Measurements from ENCODE around the gene LAMC2.
A peak's percentile ranks its signal among the peaks of the same experiment; 100 is the strongest.
"Not testable (repeated sequence)": the region's sequence is repeated elsewhere in the genome, so short reads cannot be mapped to it uniquely, and the experiment has no call there.

The LAMC2 gene

DNA sequence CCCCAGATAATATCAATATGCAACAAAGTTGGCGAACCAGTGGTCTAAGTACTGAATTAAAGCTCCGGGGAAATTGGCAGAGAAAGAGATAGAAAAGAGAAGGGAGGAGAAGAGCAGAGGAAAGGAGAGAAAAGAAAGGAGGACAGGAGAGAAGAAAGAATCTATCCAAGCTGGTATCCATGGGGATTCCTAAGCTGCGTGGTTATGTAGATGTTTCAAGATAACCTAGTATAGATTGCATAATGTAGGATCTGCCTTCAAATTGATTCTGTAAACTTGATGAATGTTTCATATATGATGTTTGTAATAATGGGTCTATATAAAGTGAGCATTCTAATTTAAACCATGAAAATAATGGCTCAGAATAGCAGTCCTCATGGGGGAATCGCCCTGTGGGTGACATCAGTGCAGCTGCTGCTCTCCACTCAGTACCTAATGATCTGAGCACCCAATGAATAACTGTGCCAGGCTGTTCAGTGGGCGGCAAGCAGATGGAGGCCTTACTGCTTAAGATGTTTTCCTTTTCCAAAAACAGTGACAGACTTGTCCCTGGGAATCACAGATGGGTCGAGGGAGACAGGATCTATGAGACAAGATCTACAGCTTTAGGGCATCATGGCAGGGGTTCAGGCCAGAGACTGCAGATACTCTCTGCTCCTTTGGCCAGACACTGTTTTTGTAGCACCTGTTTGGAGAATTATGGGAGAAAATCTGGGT is 78.0 kb downstream of the LAMC2 start:
- no peak for DNase-seq (ENCODE audit: low read depth)

DNA sequence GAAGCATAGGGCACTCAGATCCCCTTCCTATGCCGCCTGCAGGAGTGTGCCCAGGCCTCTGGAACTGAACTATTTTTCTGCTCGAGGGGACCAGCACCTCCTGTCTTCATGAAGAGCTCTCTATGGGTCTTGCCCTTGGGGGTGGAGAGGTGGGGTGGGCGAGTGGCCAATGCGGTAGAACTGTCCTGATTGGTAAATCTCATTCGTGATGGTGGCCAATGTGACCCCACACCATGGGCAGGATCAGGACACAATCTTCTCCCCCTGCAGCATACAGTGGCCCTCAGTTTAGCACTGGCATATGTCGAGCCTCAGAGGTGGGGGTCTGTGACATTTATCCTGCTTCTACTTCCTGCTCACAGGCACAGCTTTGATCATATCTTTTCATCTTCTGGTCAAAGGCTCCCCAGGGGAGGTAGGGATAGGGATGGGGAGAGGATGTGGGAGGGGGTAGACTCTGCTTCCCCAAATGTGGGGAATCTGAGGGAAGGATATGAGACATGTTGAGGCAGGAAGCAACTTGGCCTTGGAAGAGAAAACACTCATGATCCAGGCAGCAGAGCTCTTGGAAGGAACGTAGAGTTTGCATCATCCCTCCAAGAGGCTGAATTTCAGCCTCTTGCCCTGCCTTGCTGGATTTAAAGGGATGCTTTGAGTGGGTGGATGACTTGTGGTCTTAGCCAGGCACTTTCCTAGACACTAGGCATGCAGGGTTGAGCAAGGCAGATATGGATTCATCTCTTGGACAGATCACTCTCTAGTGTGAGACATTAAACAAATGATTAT is 81.8 kb downstream of the LAMC2 start:
- no peak for DNase-seq (ENCODE audit: low read depth)

DNA sequence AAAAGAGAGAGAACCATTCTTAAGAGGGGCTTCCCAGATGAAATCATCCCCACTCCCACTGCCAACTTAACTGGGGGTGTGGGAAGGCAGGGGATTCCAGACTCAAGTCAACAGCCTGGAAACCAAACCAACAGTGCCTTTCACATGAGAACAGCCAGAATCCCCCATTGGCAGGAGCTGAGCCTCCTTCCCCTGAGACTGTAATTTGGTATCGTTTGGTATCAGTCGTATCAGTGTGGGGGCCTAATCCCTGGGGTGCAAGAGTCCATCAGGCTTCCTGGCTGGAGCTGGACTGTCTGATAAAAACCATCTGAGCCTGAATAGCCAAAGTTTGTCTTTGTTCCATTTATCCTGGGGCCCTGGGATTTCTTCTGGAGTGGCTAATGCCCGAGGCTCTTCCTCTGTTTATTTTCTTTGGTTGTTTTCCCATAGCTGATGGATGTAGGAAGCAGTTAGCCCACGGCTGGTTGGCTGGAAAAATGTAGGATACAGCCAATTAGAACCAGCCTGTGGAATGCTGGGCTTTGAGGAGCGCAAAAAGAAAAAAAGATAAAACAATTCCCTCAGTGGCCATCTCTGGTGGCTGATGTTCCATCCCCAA is 84.6 kb downstream of the LAMC2 start:
- DNase-seq (ENCODE audit: low read depth) = no peak

DNA sequence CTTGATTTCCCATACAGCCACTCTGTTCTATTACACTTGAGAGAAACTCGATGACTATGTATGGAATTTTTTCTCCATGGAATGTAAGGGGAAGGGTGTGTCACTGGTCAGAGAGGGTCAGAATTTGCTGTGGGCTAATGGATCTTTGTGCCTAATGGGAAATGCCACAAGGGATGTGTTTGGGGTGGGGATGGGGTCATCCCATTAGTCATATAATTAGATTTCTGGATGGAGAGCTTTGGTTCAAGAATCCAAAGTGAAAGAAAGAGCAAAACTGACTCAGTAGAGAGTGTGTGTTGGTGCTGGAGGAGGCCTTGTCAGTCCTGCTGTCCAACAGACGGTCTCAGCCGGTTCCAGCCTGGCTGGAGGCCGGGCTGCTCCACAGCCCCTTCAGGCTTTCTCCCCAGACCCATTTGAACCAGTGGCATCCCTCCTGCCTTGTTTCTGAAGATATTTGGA is 86.4 kb downstream of the LAMC2 start:
- no peak for DNase-seq (ENCODE audit: low read depth)

DNA sequence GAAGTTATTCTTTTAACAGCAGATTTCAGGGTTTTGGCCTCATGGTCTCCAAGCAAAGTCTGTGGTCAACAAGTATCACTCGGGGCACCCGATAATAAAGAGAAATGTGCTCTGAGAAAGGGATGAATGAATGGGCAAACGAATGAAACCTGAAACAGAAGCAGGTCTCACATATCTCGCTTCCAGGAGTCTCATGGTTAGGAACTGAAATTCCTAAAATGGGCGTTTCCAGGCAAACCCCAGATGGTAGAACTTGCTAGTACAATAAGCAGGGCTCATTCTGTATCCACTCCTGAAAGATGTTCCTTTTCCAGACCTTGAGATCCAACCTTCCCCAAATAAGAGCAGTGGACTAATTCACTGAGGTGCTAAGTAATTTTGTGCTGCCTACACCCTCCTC is 87.2 kb downstream of the LAMC2 start:
- DNase-seq (ENCODE audit: low read depth) = no peak

DNA sequence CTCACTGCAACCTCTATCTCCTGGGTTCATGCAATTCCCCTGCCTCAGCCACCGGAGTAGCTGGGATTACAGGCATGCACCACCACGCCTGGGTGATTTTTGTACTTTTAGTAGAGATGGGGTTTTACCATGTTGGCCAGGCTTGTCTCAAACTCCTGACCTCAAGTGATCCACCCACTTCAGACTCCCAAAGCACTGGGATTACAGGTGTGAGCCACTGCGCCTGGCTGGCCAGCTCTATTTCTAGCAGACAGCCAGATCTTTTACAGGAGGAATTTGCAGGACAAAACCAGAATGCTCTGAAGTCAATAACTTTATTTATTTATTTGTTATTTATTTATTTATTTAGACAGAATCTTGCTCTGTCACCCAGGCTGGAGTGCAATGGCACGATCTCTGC is 87.9 kb downstream of the LAMC2 start:
- not testable (repeated sequence) for DNase-seq (ENCODE audit: low read depth)

DNA sequence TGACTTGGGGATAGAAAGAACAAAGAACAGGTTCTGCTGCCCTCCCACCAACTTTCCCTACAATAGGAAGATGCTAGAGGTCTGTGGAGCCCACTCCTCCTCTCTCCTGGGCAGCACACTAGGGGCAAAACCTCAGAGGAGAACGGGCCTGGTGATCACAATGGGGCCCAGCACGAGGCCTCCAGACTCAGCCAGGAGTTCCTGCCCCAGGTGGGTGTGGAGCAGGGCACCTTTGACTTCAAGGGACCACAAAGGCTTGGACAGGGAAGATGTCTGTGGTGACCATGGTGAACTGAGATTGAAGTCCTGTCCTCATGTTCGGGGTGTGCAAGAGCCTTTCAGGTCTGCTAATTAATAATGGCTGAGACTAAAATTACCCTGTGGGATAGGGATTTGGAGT is 88.8 kb downstream of the LAMC2 start:
- DNase-seq (ENCODE audit: low read depth) = no peak

DNA sequence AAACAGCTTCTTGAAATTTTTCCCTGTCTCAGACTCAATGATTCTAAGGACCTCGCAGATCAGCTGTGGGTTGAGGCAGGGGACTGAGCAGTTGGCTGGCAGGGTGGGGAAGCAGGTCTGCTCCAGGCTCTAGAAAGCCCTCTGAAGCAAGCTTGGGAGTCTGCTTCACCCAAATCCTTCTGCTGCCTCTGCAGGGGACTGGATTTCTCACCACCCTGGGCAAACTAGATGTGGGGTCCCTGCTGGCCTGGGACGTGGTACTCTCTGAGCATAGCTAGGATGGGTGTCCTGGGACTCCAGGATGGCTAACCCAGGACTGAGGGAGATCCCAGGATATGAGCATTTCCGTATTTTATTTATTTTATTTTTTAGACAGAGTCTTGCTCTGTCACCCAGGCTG is 89.3 kb downstream of the LAMC2 start:
- DNase-seq (ENCODE audit: low read depth) = no peak

DNA sequence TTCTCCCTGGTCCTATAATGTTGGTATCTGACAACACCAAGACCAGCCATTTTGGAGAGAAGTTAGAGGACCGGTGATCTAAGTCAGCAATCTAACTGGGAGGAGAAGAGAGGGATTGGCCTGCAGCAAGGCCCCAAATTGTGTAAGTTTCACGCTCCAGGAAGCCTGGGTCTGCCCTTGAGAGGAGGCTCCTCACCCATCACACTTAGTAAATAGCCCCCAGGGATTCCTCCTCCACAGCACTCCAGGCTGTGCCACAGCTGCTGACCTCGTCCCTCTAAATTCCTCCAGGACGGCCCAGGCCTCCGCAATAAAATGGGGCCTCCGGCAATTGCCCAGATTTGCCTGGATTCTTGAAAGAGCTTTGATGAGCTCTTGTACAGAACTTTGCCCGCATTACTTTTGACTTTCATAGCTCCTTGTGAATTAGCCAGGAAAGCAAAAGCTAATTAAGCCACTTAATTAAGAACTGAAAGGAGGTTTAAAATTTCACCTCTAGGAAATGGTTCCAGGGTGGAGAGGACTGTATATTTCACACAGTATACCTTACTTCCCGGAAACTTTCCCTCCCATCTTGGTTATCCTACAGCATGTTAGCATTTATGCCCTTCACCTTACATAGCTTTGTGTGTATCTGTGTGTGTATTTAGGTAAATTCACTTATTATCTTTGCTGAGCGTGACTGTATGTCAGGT is 90.5 kb downstream of the LAMC2 start:
- no peak for DNase-seq (ENCODE audit: low read depth)

DNA sequence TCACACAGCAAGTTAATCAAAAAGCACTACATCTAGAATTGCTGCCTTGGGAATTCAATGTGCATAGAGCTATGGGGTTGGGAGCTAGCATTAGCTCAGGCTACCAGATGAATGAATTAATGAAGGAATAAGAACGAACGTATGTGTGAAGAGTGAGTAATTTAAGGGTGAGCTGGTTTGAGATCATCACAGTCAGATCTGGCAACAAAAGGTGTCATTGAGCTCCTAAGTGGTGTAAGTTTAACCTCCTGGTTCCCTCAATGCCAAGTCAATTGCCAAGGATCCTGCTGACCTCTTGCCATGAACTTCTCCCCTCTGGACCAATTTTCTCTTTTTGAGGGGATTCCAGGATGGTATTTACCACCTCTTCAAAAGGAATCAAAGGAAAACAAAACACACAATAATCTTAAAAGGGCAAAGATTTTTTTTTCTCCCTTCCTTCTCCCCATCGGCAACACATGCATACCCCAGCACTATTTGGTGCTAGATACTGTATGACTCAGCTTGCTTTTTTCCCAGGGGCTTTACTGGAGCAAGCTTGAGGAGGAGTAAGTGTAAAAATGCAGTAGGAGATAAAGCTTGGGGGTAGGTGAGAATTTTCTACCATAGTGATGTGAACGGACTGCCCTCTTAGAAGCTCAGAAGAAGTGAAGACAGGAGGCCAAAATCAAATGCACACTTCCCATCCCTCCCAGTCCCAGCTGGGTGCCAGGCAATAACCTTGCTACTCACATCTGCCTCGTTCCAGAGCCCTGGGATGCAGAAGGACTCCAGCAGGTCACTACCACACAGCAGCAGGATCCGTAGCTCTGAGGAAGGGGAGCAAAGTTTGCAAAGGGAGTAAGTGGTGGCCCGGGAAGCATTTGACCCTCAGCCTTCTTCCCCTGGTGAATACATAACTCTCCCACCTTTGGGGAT is 92.0 kb downstream of the LAMC2 start:
- DNase-seq (ENCODE audit: low read depth) = no peak

DNA sequence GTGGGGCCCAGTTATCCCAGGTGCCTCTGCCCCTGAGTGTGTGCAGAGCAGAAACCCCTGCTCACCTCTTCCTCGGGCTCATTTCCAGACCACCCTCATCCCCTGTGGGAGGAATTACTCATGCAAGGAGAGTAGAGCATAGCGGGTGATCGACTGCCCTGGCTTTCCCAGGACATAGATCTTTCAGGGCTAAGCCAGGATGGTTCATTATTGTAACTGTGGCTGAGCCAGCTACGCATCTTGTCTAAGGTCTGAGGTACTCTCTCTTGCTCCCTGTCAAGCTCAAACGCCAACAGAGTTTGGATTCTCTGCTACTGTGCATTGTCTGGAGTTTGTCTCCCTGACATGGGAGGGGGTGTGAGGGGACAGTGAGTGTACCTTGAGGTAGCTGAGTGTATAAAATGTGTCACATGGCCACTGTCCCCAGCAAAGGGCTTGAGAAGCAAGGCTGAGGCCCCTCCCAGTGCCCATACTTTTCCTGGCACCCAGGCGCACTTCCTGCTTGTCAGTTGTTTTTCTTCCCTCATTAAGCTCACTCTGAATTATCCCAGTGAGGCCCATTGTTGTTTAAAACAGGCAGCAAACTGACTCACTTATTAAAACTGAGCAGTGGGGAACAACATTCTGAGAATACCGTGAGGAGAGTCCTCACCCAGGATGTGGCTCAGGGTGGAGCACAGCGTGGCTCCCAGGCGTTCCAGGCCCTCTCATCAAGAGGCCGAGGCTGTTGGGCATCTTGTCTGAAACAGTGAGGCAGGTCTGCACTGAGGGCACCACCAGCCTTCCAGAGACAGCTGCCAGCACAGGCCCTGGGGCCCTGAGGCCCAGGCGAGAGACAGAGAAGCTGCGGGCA is 92.9 kb downstream of the LAMC2 start:
- DNase-seq (ENCODE audit: low read depth) = no peak

DNA sequence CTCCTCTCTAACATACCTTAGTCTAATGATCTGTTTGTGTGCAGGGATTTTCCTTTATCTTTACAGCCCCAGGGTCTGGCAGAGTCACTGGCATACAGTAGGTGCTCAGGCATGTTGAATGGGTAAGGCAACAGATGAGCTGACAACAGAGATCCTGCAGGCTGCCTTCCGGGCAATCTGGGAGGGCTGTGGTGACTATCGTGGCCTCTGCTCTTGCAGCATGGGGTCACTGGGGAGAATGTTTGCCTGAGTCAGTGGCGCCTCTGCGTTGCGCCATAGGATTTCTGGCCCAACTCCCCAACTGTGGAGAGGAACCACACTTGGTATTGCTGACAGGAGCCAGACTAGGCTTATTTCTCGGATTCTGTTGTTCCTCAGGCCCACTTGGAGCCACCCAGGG is 93.8 kb downstream of the LAMC2 start:
- DNase-seq (ENCODE audit: low read depth) = no peak

DNA sequence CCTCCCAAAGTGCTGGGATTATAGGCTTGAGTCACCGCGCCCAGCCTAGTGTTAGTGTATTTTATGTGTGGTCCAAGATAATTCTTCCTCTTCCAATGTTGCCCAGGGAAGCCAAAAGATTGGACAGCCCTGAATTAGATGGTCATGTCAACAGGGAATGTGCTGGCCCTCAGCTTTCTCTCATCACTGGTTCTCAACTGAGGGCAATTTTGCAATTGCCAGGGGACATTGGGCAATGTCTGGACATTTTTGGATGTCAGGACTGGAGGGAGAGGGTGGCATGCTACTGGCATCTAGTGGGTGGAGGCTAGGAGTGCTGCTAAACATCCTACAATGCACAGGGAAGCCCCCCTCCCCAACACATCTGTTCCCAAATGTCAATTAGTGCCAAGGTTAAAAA is 95.0 kb downstream of the LAMC2 start:
- no peak for DNase-seq (ENCODE audit: low read depth)

DNA sequence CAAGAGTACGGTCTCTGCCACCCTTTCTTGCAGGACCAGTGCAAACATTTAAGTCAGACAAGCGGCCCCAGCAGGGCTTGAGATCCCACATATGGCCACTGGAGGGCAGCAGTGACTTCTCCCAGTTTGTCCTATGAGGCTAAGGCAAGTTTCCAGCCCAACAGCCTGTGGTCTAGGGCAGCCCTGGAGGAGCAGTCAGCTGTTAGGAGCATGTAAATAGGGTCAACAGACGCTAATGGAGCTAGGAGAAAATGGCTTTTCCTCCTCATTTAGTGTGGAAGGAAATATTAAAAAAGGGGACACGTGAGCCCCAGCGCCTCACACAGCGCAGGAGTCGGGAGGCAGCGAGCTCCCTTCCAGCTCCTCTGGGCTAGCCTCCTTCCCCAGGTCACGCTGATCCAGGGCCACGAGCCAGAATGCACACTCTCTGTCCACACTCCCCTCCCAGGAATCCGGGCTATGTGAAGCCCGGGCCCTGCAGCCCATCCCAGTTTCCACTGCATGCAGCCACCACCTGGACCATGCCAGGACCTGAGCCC is 95.6 kb downstream of the LAMC2 start:
- peak; percentile 39 for DNase-seq (ENCODE audit: low read depth)

DNA sequence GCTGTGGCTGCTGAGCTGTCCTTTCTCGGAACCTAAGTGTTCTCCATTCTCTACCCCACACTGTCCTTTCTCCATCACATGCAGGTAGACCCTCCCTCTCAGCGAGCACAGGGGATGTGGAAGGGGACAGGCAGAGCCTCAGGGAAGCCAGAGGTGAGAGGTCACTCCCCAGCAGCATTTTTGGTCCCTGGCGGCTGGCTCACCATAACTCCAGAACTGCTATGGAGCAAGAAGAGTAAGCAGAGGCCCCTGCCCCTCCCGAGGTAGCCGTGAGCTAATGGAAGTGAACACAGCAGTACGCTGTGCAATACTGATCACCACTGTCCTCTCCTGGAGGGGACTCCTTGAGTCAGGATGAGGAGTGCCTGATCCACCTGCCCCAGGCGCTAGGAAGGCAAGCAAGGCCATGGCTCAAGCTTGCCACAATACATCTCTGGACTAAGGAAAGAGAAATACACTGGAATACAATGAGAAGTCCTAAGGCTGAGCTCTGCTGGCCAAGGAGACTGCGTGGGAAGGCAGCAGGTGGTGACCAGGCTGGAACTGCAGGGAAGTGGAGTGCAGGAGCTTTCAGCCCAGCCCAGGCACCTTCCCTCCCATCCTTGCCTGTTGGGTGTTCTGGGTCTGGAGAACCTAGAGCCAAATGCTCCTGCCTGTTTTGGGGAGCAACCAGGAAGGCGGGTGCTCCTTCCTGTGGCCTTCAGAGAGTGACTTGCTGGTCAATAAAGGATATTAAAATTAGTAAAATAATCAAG is 96.2 kb downstream of the LAMC2 start:
- DNase-seq (ENCODE audit: low read depth) = no peak

DNA sequence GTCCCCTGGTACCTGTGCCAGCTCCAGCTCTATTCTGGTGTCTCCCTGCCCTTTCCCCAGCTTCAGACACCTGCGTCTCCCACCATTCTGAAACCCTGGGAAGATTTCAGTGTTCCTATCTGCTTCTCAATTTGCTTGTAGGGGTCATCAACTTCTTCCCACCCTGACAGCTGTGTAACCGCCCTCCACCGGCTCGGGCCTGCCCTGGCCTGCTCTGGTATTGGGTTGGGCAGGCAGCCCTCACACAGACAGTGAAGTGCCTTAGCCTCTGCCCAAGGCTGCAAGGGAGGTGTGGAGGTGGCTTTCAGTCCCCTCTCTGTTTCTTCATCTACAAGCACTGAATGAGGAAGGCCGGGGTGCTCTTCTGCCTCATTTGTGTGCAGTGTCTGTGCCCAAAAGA is 97.2 kb downstream of the LAMC2 start:
- no peak for DNase-seq (ENCODE audit: low read depth)

DNA sequence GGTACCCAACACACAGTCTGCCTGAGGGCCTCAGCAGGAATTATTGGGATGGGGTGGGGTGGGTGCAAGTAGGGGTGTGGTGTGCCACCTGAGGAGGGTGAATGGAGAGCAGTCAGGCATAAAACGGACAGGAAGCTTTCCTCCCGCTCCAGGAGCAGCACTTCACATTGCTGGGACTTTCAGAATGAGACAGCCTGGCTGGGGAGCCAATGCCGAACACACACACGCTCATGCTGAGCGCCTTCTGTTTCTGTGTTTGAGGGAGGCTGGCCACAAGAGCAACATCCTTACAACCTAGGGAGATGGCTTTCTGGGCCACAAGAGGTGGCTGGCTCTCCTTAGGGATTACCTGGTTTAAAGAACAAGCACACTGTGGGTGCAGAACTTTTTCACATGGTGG is 98.0 kb downstream of the LAMC2 start:
- no peak for DNase-seq (ENCODE audit: low read depth)

DNA sequence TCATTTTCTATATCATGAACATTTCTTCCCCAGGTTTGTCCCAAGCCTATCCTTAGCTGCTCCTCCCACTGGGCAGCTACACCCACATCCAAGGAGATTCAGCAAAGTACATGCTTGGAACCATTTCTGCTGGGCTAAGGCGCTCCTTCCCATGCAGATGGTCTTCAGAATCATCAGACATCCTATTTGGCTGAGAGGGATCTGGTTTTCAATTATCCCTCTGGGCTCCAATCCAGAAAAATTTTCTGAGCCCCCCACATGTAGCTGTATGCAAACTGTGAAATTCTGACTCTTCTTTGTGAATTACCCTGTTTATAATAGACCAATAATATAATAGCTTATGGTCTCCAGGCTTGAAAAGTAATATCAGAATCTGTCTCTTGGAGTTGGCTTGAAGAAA is 99.2 kb downstream of the LAMC2 start:
- no peak for DNase-seq (ENCODE audit: low read depth)

DNA sequence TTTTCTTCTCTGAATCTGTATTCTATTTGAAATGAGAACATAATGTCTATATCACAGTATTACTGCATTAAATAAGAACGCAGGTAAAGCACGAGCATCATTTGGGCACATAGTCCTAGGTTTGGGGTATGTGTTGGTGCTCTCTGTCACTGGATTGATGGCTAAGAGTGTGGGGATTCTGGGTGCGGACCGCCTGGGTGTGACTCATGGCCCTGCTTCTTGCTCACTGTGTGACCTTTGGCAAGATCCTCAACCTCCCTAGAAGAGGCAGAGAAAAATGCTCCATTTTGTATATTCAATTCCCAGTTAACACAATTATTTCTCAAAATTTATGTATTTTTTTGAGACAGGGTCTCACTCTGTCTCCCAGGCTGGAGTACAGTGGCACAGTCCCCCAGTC is 99.7 kb downstream of the LAMC2 start:
- DNase-seq (ENCODE audit: low read depth) = no peak

All from stimulated activated CD8-positive, alpha-beta memory T cell treated with anti-CD3 and anti-CD28 coated beads, Interleukin-12 subunit alpha, Interleukin-12 subunit beta, amount 100 ng/mL, for 1 hour (primary cell).